HL-60 (cell line): Measurements from ENCODE around the gene NR2C1.

Experiments used
- CTCF ChIP-seq: IDR thresholded peaks from one replicate; pipeline ENCODE4 v1.5.1; 2011; ENCODE audit warnings: low read length, control low read depth, inconsistent platforms; ENCODE audit not compliant: insufficient read depth
- GABPA ChIP-seq: IDR thresholded peaks from 2 replicates; pipeline ENCODE4 v1.6.1; 2012; ENCODE audit warnings: low read depth
- POLR2AphosphoS5 ChIP-seq: IDR thresholded peaks from 2 replicates; pipeline ENCODE4 v1.6.1; 2012; ENCODE audit warnings: low read depth
- REST ChIP-seq: IDR thresholded peaks from 2 replicates; pipeline ENCODE4 v1.6.1; 2012; ENCODE audit warnings: low read depth; ENCODE audit not compliant: insufficient replicate concordance

- TF ChIP-seq CTCF = no peak
- no peak for TF ChIP-seq POLR2AphosphoS5
- no peak for TF ChIP-seq REST
- no peak for TF ChIP-seq GABPA
Observed at GRCh38 chr12:94977766-94978468, 95.5 kb downstream of the NR2C1 start.
